GM12874 (cell line): ENCODE measurements around the gene C11orf58.

Experiments
- TF ChIP-seq, protein P1 (sequence below): IDR thresholded peaks from 2 replicates; pipeline ENCODE4 v1.5.1; 2011; ENCODE audit warnings: low read depth, mild to moderate bottlenecking, control low read depth, low read length, moderate library complexity; ENCODE audit not compliant: insufficient read depth

The C11orf58 gene

DNA sequence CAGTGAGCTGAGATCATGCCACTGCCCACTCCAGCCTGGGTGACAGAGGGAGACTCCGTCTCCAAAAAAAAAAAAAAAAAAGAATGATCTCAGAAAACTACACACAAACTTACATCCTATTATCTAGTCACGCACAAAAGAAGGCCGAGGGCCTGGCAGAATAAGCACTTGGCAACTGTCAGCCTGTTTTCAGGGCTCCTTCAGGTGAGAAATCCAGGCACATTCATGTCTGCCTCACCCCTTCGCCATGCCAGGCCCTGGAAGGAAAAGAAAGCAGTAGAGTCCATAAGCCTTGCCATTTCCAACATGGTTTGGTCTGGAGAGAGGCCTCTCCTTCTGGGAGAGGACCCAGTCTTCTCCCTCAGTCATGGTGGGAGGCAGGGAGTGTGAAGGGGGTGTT is 30.9 kb downstream of the C11orf58 start:
- TF ChIP-seq, protein P1, sequence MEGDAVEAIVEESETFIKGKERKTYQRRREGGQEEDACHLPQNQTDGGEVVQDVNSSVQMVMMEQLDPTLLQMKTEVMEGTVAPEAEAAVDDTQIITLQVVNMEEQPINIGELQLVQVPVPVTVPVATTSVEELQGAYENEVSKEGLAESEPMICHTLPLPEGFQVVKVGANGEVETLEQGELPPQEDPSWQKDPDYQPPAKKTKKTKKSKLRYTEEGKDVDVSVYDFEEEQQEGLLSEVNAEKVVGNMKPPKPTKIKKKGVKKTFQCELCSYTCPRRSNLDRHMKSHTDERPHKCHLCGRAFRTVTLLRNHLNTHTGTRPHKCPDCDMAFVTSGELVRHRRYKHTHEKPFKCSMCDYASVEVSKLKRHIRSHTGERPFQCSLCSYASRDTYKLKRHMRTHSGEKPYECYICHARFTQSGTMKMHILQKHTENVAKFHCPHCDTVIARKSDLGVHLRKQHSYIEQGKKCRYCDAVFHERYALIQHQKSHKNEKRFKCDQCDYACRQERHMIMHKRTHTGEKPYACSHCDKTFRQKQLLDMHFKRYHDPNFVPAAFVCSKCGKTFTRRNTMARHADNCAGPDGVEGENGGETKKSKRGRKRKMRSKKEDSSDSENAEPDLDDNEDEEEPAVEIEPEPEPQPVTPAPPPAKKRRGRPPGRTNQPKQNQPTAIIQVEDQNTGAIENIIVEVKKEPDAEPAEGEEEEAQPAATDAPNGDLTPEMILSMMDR, result no peak

DNA sequence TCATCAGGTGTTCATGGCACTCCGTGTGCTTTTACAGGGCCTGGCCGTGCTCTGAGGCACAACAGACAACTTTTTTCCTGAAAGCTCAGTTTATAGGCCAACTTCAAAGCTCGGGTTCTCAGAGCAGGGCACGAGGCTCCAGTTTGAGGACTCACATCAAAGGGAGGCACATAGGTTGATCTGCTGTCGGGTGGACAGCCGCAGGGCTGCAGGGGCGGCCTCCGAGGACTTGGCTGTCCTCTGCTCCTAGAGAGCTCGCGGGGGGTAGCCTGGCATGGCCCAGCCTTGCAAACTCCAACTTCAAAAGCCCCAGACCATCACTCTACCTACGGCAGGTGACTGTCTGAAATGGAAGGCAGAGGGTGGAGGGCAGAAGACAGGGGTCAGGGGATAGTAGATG is 31.6 kb downstream of the C11orf58 start:
- TF ChIP-seq, protein P1, result no peak

DNA sequence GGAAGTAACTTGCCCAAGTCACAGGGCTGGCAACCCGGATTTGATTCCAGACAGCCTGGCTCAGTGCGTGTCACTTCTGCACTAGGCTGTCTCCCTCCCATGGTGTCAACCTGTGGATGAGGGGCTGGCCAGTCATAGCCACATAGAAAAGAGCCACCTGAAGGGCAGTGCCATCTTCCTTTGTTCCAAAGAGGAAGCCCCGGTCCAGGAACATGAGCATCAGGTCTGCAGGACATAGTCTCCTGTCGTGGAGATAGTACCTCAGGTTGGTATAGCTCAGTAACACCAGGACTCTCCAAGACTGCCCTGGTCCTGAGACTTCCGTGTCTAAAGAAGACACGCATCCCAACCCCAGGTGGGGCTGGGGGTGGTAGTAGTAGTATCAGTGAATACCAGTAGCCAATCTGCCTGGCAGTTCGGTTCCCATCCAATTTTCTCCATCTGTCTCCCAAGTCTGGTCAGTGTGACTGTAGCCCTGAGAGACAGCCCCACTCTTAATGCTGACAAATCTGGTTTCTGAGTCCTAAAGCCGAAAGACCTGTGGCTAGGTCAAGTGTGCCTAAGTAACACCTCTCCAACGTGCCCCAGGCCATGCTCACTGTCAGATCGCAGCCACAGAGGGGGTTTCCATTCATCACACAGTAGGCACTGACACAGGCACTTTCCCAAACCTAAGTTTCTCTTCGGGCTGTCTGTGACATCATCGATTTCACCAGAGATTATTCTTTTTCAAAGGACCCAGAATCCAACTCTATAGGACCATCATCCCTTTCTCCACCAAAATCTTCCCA is 33.1 kb downstream of the C11orf58 start:
- TF ChIP-seq, protein P1, result no peak

DNA sequence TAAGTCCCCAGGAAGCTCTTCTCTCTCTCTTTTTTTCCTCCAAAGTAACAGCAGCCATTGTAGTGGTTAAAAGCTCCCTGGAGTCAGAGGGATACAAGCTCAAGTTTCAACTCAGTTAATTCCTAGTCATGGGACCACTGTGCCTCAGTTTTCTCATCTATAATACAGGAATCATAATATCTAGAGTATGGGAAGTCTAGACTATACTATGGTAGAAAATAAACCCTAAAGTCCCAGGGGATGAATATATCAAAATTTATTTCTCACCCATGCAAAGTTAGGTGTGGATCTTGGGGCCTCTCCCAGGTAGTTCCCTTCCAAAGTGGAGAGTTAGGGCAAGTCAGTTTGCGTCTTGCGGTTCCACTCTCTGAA is 33.7 kb downstream of the C11orf58 start:
- TF ChIP-seq, protein P1, result no peak

DNA sequence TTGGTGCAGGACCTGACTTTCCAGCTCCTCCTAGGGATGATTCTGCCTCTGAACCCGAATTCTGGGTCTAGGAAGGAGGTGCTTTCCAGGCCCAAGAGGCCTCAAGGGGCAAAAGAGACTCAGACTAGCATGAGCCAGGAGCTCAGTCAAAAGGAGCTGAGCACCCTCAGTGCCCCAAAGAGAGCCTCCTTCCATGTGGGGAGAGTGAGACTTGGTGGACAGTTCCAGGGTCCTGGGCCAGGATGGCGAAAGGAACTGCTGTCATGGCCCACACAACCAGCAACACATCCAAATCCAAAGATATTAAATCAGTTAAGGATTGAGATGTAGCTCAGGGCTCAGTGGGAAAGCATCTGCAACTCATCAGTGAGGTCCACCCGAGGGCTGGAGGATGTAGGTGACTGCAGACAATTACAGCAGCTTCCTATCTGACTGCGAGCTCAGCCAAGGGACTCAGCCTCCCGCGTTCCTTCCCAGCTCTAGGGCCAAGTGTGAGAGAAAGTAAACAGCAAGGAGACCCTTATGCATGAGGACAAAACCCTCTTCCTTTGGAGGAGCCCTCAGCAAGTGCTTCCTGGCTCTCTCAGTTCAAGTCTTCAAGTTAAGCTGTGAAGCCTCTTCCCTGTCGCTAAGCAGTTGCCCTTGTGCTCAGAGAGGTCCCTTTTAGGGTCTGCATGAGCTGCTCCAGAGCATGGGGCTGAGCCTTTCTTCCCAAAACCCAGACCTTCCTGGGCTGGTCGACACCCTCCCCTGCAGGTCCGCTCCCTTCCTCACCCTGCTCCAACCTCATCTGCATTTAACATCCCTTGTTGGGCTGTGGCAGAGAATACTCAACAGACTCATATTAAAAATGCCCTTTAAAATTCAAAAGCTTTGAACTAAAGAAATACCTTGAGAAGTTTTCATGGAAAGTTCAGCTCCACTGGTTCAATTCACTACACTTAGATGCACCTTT is 35.8 kb downstream of the C11orf58 start:
- TF ChIP-seq, protein P1, result no peak

DNA sequence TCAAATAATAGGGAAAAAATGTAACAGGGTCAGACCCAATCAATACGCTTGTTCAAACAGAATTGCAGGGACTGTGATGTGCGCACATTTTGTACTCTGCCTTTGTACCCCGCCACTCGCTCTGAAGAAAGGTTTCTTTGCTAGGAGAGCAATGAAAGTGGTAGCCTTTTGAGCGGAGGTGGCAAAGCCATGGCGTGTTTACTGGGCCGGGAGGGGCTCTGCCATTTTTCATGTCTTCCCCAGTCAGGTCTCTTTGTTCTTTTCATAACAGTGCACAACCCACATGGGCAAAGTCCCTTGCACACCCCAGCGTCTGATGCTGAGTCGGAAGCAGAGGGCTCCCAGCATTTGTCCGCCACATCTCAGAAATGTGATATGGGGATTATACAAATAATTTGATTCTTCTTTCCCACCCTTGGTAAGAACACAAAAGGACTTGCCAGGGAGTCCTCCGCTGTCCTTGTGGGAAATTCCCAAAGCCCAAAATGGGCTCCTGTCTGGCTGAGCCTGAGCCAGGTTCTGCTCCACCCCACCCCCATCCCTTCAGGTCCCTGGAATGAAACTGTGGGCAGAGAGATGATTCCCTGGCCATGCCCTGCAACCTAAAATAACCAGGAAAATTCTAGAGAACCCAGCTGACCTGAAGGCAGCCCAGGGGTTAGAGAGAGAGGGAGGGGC is 36.6 kb downstream of the C11orf58 start:
- TF ChIP-seq, protein P1, result no peak
